Osteocyte (in vitro differentiated cells): ENCODE measurements around the gene ZNF493. TPM values are rescaled to one million over a fixed set of nuclear protein-coding genes. Genes with fewer than 3 reads are reported as not detected.

Source experiments
- DNase-seq: peaks from one replicate; pipeline ENCODE4 v3.0.0; 2021; ENCODE audit warnings: mixed read lengths; ENCODE audit not compliant: unreplicated experiment; ENCODE audit errors: extremely low spot score
- H3K27ac Mint-ChIP-seq: one replicate; pipeline ENCODE4 v1.8.0; 2021; ENCODE audit warnings: mild to moderate bottlenecking, mixed read lengths; ENCODE audit not compliant: unreplicated experiment
- H3K27me3 Mint-ChIP-seq: one replicate; pipeline ENCODE4 v1.8.0; 2021; ENCODE audit warnings: mixed read lengths; ENCODE audit not compliant: unreplicated experiment
- H3K36me3 Mint-ChIP-seq: one replicate; pipeline ENCODE4 v1.8.0; 2021; ENCODE audit warnings: mixed read lengths; ENCODE audit not compliant: unreplicated experiment
- H3K4me1 Mint-ChIP-seq: one replicate; pipeline ENCODE4 v1.8.0; 2021; ENCODE audit warnings: mixed read lengths; ENCODE audit not compliant: unreplicated experiment
- H3K4me3 Mint-ChIP-seq: one replicate; pipeline ENCODE4 v1.8.0; 2021; ENCODE audit warnings: mild to moderate bottlenecking, moderate library complexity, mixed read lengths; ENCODE audit not compliant: unreplicated experiment
- H3K9me3 Mint-ChIP-seq: one replicate; pipeline ENCODE4 v1.8.0; 2021; ENCODE audit warnings: mixed read lengths; ENCODE audit not compliant: unreplicated experiment
- CTCF ChIP-seq: fragments of 200-600 bp; sonication (generic); IDR thresholded peaks from 2 replicates; pipeline ENCODE4 v1.5.0; 2021; ENCODE audit warnings: antibody characterized with exemption, mild to moderate bottlenecking, moderate library complexity
- total RNA-seq: library from RNA; stranded (reverse); gene quantifications from 2 replicates; pipeline ENCODE4 v1.2.1, GENCODE V29; 2021

Gene ZNF493
- total RNA-seq, 1 donor from 2014 or later: 21.0 TPM

GRCh38 chr19:21439201-21439751 is 42.3 kb downstream of the ZNF493 start:
- no peak for TF ChIP-seq CTCF
- no peaks in the 10 kb centered on the region for H3K36me3 Mint-ChIP-seq
- no peak overlapping the region for H3K4me3 Mint-ChIP-seq
- H3K27me3 Mint-ChIP-seq: no peaks in the 10 kb centered on the region
- no peaks in the 10 kb centered on the region for H3K4me1 Mint-ChIP-seq
- H3K9me3 Mint-ChIP-seq: peaks cover 8% of the 10 kb centered on the region
- H3K27ac Mint-ChIP-seq: no peak overlapping the region
- no peak for DNase-seq

DNA sequence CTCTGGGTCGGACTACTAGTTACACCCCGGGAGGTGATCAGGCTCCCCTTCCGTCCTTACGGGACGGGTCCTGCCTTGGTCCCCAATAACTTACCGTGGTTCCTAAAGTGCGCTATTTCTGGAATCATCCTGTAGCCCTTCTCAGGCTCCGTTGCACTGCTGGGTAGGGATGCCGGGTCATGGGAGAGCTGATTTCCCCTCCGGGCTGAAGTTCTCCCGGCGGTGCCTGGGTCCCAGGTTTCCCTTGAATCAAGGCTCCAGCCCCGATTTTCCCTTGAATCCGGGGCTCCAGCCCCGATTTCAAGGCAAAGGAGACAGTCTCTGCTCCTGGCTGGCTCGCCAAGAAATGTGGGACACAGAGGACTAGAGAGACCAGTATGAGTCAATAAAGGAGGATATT is 43.4 kb downstream of the ZNF493 start:
- no peak for TF ChIP-seq CTCF
- Mint-ChIP-seq H3K4me1 (no peaks in the 10 kb centered on the region), H3K36me3 (no peaks in the 10 kb centered on the region), H3K4me3 (no peak overlapping the region), H3K27me3 (no peaks in the 10 kb centered on the region), H3K27ac (no peak overlapping the region), H3K9me3 (peaks cover 8% of the 10 kb centered on the region)
- DNase-seq: no peak

- TF ChIP-seq CTCF: no peak
- no peak for DNase-seq
- H3K4me3 Mint-ChIP-seq: no peak overlapping the region
- no peaks in the 10 kb centered on the region for H3K27me3 Mint-ChIP-seq
- H3K9me3 Mint-ChIP-seq: peaks cover 40% of the 10 kb centered on the region
- H3K27ac Mint-ChIP-seq: no peak overlapping the region
- no peaks in the 10 kb centered on the region for H3K4me1 Mint-ChIP-seq
- peaks cover 6% of the 10 kb centered on the region for H3K36me3 Mint-ChIP-seq
Measured at GRCh38 chr19:21451187-21451586, 54.3 kb downstream of the ZNF493 start.

- no peak for TF ChIP-seq CTCF
- no peak overlapping the region for H3K4me3 Mint-ChIP-seq
- no peak for DNase-seq
- H3K4me1 Mint-ChIP-seq: no peaks in the 10 kb centered on the region
- no peak overlapping the region for H3K27ac Mint-ChIP-seq
- H3K36me3 Mint-ChIP-seq: peaks cover 6% of the 10 kb centered on the region
- H3K27me3 Mint-ChIP-seq: no peaks in the 10 kb centered on the region
- peaks cover 32% of the 10 kb centered on the region for H3K9me3 Mint-ChIP-seq
Measured at GRCh38 chr19:21454901-21455300, 58.0 kb downstream of the ZNF493 start.

- peaks cover 4% of the 10 kb centered on the region for H3K4me1 Mint-ChIP-seq
Measured at GRCh38 chr19:21460686-21461085, 63.8 kb downstream of the ZNF493 start.

More at GRCh38 chr19:21460686-21461085, 63.8 kb downstream of the ZNF493 start:
- peaks cover 16% of the 10 kb centered on the region for H3K9me3 Mint-ChIP-seq
- H3K27ac Mint-ChIP-seq: no peak overlapping the region
- TF ChIP-seq CTCF: no peak
- peak; percentile 19 for DNase-seq
- H3K36me3 Mint-ChIP-seq: peaks cover 4% of the 10 kb centered on the region
- H3K27me3 Mint-ChIP-seq: no peaks in the 10 kb centered on the region
- no peak overlapping the region for H3K4me3 Mint-ChIP-seq
